HepG2 (cell line): ENCODE measurements around the gene TRMU. TPM values are rescaled to one million over a fixed set of nuclear protein-coding genes. Genes with fewer than 3 reads are reported as not detected.

Experiments
- ARNTL ChIP-seq: sonication (generic); formaldehyde crosslinking; IDR thresholded peaks from 2 replicates; pipeline ENCODE4 v1.4.0; 2020; ENCODE audit warnings: mild to moderate bottlenecking, missing genetic modification reagents
- CENPT ChIP-seq: sonication (generic); formaldehyde crosslinking; IDR thresholded peaks from 2 replicates; pipeline ENCODE4 v1.8.0; 2022; ENCODE audit warnings: low read depth, mild to moderate bottlenecking, moderate library complexity, missing genetic modification reagents
- ELF4 ChIP-seq: sonication (generic); formaldehyde crosslinking; IDR thresholded peaks from 2 replicates; pipeline ENCODE4 v1.5.0; 2020; ENCODE audit warnings: missing genetic modification reagents, mild to moderate bottlenecking, moderate library complexity, borderline replicate concordance
- EZH2 ChIP-seq: conservative IDR thresholded peaks from 2 replicates; pipeline ENCODE4 v1.6.1; 2012; ENCODE audit warnings: mild to moderate bottlenecking, low read depth, low read length, moderate library complexity
- NKX3-1 ChIP-seq: sonication (generic); formaldehyde crosslinking; IDR thresholded peaks from 2 replicates; pipeline ENCODE4 v1.5.0; 2020; ENCODE audit warnings: missing genetic modification reagents
- RFXANK ChIP-seq: IDR thresholded peaks from 2 replicates; pipeline ENCODE4 v1.6.1; 2016
- RXRB ChIP-seq: IDR thresholded peaks from 2 replicates; pipeline ENCODE4 v1.6.1; 2016; ENCODE audit warnings: borderline replicate concordance, missing genetic modification reagents, missing compliant biosample characterization
- SOX6 ChIP-seq, 2 experiments: fragments of 450-650 bp in 1 of 2; sonication (generic) in 1 of 2; formaldehyde crosslinking in 1 of 2; IDR thresholded peaks; 2 replicates each; pipeline versions ENCODE4 v1.4.0 to v1.6.1; 2017 to 2020; ENCODE audit warnings: antibody characterized with exemption in 1 of 2, mild to moderate bottlenecking in 1 of 2, missing genetic modification reagents in 1 of 2
- TFAP4 ChIP-seq: sonication (generic); IDR thresholded peaks from 2 replicates; pipeline ENCODE4 v1.6.1; 2016; ENCODE audit warnings: low read depth, borderline replicate concordance
- TMF1 ChIP-seq: sonication (generic); formaldehyde crosslinking; IDR thresholded peaks from 2 replicates; pipeline ENCODE4 v1.8.1; 2022; ENCODE audit warnings: low read depth, missing genetic modification reagents
- ZBED4 ChIP-seq: sonication (generic); formaldehyde crosslinking; IDR thresholded peaks from 2 replicates; pipeline ENCODE4 v1.4.0; 2020; ENCODE audit warnings: missing genetic modification reagents, borderline replicate concordance
- ZBTB37 ChIP-seq: sonication (generic); formaldehyde crosslinking; IDR thresholded peaks from 2 replicates; pipeline ENCODE4 v1.4.0; 2020; ENCODE audit warnings: mild to moderate bottlenecking, missing genetic modification reagents
- ZFX ChIP-seq: sonication (generic); formaldehyde crosslinking; IDR thresholded peaks from 2 replicates; pipeline ENCODE4 v1.4.0; 2020; ENCODE audit warnings: mild to moderate bottlenecking, low read depth, missing genetic modification reagents, moderate library complexity
- ZNF235 ChIP-seq: sonication (generic); formaldehyde crosslinking; IDR thresholded peaks from 2 replicates; pipeline ENCODE4 v1.8.1; 2023; ENCODE audit warnings: mild to moderate bottlenecking, missing genetic modification reagents, borderline replicate concordance
- ZNF556 ChIP-seq: sonication (generic); formaldehyde crosslinking; IDR thresholded peaks from 2 replicates; pipeline ENCODE4 v1.4.0; 2020; ENCODE audit warnings: mild to moderate bottlenecking, missing genetic modification reagents, borderline replicate concordance
- ZNF674 ChIP-seq: sonication (generic); formaldehyde crosslinking; IDR thresholded peaks from 2 replicates; pipeline ENCODE4 v1.5.0; 2020; ENCODE audit warnings: low read depth, mild to moderate bottlenecking, missing genetic modification reagents
- ZNF775 ChIP-seq: sonication (generic); formaldehyde crosslinking; IDR thresholded peaks from 2 replicates; pipeline ENCODE4 v1.4.0; 2020; ENCODE audit warnings: missing genetic modification reagents, mild to moderate bottlenecking, moderate library complexity, borderline replicate concordance
- ZSCAN31 ChIP-seq: sonication (generic); formaldehyde crosslinking; IDR thresholded peaks from 2 replicates; pipeline ENCODE4 v1.5.0; 2020; ENCODE audit warnings: low read depth, mild to moderate bottlenecking, missing genetic modification reagents
- polyA plus RNA-seq, 8 experiments: library from polyadenylated mRNA; depleted of rRNA in 3 of 8; stranded (reverse) in 7 of 8; unstranded in 1 of 8; fragments of >200 nt; fragmentation: Illumina TruSeq in 4 of 8; extraction: Trizol in 4 of 8; gene quantifications; 2 replicates each; pipeline versions ENCODE4 v1.2.1 to v1.2.3, GENCODE V29; 2011 to 2016; ENCODE audit warnings: low read depth in 4 of 8, missing spikeins in 1 of 8, mixed read lengths in 1 of 8; ENCODE audit not compliant: insufficient read depth in 1 of 8
- total RNA-seq, 5 experiments: library from RNA; depleted of rRNA; stranded (reverse); fragments of >200 nt; fragmentation: Illumina TruSeq; extraction: Trizol; gene quantifications; 2 replicates each; pipeline ENCODE4 v1.2.3, GENCODE V29; 2016; ENCODE audit warnings: low read depth in 1 of 5
- TF ChIP-seq, protein P1 (sequence below): sonication (generic); formaldehyde crosslinking; IDR thresholded peaks from 2 replicates; pipeline ENCODE4 v1.4.0; 2020; ENCODE audit warnings: mild to moderate bottlenecking, missing genetic modification reagents
- TF ChIP-seq, protein P2 (sequence below): IDR thresholded peaks from 2 replicates; pipeline ENCODE4 v1.6.1; 2016; ENCODE audit warnings: mild to moderate bottlenecking, missing biosample characterization, missing genetic modification reagents

TRMU gene
- total and polyA plus RNA-seq, 2 of the 13 experiments (the other 11 are each of a cell fraction or from before 2014, with no cell fraction given), result 31.0 to 50.2 TPM

GRCh38 chr22:46390652-46391301 lies 55.3 kb downstream of the TRMU start (continued):
- no peak for TF ChIP-seq ZBED4 (CRISPR knock-in tag)
- no peak for TF ChIP-seq NKX3-1 (CRISPR knock-in tag)
- peak; percentile 82 for TF ChIP-seq ZFX (CRISPR knock-in tag)
- TF ChIP-seq TMF1 (CRISPR knock-in tag), result no peak
- no peak for TF ChIP-seq RFXANK (CRISPR knock-in tag)
- TF ChIP-seq ELF4 (CRISPR knock-in tag), result no peak
- no peak for TF ChIP-seq EZH2
- no peak for TF ChIP-seq ZNF674
- TF ChIP-seq ZNF775 (CRISPR knock-in tag), result no peak
- TF ChIP-seq ZSCAN31, result 0 out of 2 replicates have a peak, but pooled peaks have one; percentile 46
- TF ChIP-seq TFAP4, result peak; percentile 10; the same call in 1 of the 2 replicates
- no peak for TF ChIP-seq ZNF235 (CRISPR knock-in tag)
- no peak for TF ChIP-seq RXRB
- TF ChIP-seq ZNF556, result no peak
- 0 out of 2 replicates have a peak, but pooled peaks have one; percentile 20 for TF ChIP-seq ZBTB37 (CRISPR knock-in tag)
- TF ChIP-seq, protein P1, sequence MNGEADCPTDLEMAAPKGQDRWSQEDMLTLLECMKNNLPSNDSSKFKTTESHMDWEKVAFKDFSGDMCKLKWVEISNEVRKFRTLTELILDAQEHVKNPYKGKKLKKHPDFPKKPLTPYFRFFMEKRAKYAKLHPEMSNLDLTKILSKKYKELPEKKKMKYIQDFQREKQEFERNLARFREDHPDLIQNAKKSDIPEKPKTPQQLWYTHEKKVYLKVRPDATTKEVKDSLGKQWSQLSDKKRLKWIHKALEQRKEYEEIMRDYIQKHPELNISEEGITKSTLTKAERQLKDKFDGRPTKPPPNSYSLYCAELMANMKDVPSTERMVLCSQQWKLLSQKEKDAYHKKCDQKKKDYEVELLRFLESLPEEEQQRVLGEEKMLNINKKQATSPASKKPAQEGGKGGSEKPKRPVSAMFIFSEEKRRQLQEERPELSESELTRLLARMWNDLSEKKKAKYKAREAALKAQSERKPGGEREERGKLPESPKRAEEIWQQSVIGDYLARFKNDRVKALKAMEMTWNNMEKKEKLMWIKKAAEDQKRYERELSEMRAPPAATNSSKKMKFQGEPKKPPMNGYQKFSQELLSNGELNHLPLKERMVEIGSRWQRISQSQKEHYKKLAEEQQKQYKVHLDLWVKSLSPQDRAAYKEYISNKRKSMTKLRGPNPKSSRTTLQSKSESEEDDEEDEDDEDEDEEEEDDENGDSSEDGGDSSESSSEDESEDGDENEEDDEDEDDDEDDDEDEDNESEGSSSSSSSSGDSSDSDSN (CRISPR knock-in tag), result peak; percentile 63; the same call in 1 of the 2 replicates
- no peak for TF ChIP-seq CENPT (CRISPR knock-in tag)
- TF ChIP-seq, protein P2, sequence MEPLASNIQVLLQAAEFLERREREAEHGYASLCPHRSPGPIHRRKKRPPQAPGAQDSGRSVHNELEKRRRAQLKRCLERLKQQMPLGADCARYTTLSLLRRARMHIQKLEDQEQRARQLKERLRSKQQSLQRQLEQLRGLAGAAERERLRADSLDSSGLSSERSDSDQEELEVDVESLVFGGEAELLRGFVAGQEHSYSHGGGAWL, result 0 out of 2 replicates have a peak, but pooled peaks have one; percentile 21
- no peak for TF ChIP-seq SOX6 (IDR thresholded peaks at IDR 0.05)
- peak; percentile 48 for TF ChIP-seq SOX6 (CRISPR knock-in tag; IDR thresholded peaks at IDR 0.05)
- no peak for TF ChIP-seq ARNTL
